Activated T-helper 17 cell treated with anti-CD3 and anti-CD28 coated beads, Interleukin-2, amount 50 U/mL, for 72 hours (primary cell): ENCODE results near the gene CDSN. TPM values are rescaled to one million over a fixed set of nuclear protein-coding genes. Genes with fewer than 3 reads are reported as not detected.

Experiments used
- ATAC-seq: fragments of 150-1000 bp; cut with Tn5 transposase; replicated peaks from 2 replicates; pipeline ENCODE4 v1.10.0; 2021; ENCODE audit warnings: mild to moderate bottlenecking, moderate library complexity
- H3K27ac Mint-ChIP-seq: one replicate; pipeline ENCODE4 v1.8.0; 2022; ENCODE audit warnings: mixed read lengths
- H3K27me3 Mint-ChIP-seq: one replicate; pipeline ENCODE4 v1.8.0; 2022; ENCODE audit warnings: mixed read lengths
- H3K36me3 Mint-ChIP-seq: one replicate; pipeline ENCODE4 v1.8.0; 2022; ENCODE audit warnings: low read depth, mild to moderate bottlenecking, mixed read lengths
- H3K4me1 Mint-ChIP-seq: one replicate; pipeline ENCODE4 v1.8.0; 2022; ENCODE audit warnings: mixed read lengths
- H3K4me3 Mint-ChIP-seq: one replicate; pipeline ENCODE4 v1.8.0; 2022; ENCODE audit warnings: mild to moderate bottlenecking, mixed read lengths
- H3K9me3 Mint-ChIP-seq: one replicate; pipeline ENCODE4 v1.8.0; 2022; ENCODE audit warnings: mixed read lengths
- total RNA-seq, 2 donors: library from RNA; stranded (reverse); gene quantifications; one replicate each; pipeline ENCODE4 v1.2.3, GENCODE V29; 2022

The CDSN gene
- total RNA-seq, 2 donors from 2014 or later: not detected

GRCh38 chr6:31091680-31092079 lies 28.6 kb downstream of the CDSN start:
- no peaks in the 10 kb centered on the region for H3K9me3 Mint-ChIP-seq

DNA sequence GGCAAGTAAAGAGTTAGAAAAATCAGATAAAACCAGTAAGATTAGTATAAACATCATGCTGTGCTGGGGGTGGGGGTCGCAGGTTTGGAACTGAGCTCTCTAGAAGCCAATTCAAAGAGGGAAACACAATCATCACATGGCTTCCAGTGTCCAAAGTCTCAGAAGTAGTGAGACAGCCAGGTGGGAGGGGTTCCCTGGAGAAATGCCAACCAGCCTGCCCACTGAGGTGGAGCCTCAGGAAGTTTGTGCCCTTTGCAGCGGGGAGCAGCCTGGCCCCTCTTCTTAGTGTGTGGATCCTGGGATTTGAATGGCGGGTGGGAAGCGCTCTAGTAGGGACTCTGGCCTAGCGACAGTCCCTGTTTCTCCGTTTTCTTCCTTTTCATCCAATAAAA lies 29.3 kb downstream of the CDSN start:
- Mint-ChIP-seq H3K36me3 (no peaks in the 10 kb centered on the region), H3K4me1 (peaks cover 27% of the 10 kb centered on the region), H3K27me3 (no peaks in the 10 kb centered on the region), H3K9me3 (no peaks in the 10 kb centered on the region), H3K27ac (no peak overlapping the region), H3K4me3 (no peak overlapping the region)
- no peak for ATAC-seq

More at GRCh38 chr6:31091680-31092079, 28.6 kb downstream of the CDSN start:
- Mint-ChIP-seq H3K27ac (no peak overlapping the region), H3K4me1 (peaks cover 30% of the 10 kb centered on the region), H3K36me3 (no peaks in the 10 kb centered on the region), H3K27me3 (no peaks in the 10 kb centered on the region), H3K4me3 (no peak overlapping the region)
- ATAC-seq: no peak

- Mint-ChIP-seq H3K9me3 (no peaks in the 10 kb centered on the region), H3K4me3 (no peak overlapping the region)
Observed at GRCh38 chr6:31090275-31090972, 29.8 kb downstream of the CDSN start.

DNA sequence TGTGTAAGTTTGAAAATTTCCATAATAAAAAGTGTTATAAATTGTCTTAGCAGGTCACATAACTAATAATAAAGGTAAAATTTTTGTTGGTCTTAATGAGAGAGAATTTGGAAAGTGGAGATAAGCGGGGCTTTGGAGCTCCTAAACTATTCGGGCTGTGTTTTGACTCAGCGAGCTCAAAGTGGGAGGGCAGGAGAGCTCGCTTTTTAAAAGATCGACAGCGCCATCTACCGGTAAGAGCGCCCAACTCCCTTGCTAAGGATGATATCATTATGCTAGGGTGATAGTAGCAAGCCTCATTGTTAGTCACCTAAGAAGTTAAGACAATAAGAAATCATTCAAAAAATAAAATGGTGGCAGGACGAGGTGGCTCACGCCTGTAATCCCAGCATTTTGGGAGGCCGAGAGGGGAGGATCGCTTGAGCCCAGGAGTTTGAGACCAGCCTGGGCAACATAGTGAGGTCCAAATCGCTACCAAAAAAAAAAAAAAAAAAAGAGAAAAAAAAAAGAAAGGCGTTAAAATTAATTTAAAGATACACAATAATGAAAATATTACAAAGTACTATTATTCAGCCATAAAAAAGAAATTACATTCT lies 32.7 kb downstream of the CDSN start:
- peak; percentile 99 for ATAC-seq
- peak overlapping the region; percentile 55 for H3K27ac Mint-ChIP-seq
- H3K4me3 Mint-ChIP-seq: no peak overlapping the region
- H3K36me3 Mint-ChIP-seq: no peaks in the 10 kb centered on the region
- H3K4me1 Mint-ChIP-seq: peaks cover 13% of the 10 kb centered on the region
- H3K9me3 Mint-ChIP-seq: no peaks in the 10 kb centered on the region
- no peaks in the 10 kb centered on the region for H3K27me3 Mint-ChIP-seq

More at GRCh38 chr6:31090275-31090972, 29.8 kb downstream of the CDSN start:
- ATAC-seq: no peak
- Mint-ChIP-seq H3K36me3 (no peaks in the 10 kb centered on the region), H3K27ac (no peak overlapping the region), H3K4me1 (peaks cover 26% of the 10 kb centered on the region), H3K27me3 (no peaks in the 10 kb centered on the region)

- H3K27me3 Mint-ChIP-seq: no peaks in the 10 kb centered on the region
- no peak overlapping the region for H3K4me3 Mint-ChIP-seq
- peaks cover 8% of the 10 kb centered on the region for H3K4me1 Mint-ChIP-seq
- no peaks in the 10 kb centered on the region for H3K36me3 Mint-ChIP-seq
- H3K9me3 Mint-ChIP-seq: no peaks in the 10 kb centered on the region
- no peak overlapping the region for H3K27ac Mint-ChIP-seq
- ATAC-seq: peak; percentile 16
Observed at GRCh38 chr6:31086788-31087440, 33.3 kb downstream of the CDSN start.

DNA sequence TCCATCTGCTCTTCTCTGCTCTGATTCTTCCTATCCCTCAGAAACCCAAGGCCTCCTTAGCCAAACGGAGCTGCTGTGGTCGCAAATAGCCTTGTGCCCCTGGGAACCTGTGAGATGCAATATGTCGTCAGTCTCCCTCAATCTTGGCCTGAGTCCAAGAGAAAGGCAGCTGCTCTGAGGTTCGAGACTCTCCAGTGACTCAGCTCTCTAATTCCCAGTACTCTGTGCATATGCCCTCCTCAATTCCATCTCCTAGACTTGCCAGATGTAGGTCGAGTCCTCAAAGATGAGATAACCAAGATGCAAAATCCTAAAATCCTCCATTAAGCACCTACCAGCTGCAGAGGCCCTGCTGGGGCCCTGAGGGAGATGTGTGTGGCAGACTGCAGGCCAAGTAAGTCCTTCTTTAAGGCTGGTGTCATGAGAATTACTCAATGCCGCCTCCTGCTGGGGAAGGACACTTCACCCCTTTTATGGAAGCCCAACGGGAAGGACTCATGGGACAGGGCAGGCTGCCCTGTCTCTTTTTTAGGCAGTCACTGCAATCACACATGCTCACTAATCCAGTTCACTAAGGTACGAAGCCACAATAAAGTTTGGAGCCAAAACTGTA lies 36.4 kb downstream of the CDSN start:
- peaks cover 8% of the 10 kb centered on the region for H3K4me1 Mint-ChIP-seq
- H3K4me3 Mint-ChIP-seq: no peak overlapping the region
- no peaks in the 10 kb centered on the region for H3K36me3 Mint-ChIP-seq
- H3K9me3 Mint-ChIP-seq: no peaks in the 10 kb centered on the region
- no peak overlapping the region for H3K27ac Mint-ChIP-seq
- ATAC-seq: peak; percentile 41
- H3K27me3 Mint-ChIP-seq: no peaks in the 10 kb centered on the region

- no peak overlapping the region for H3K27ac Mint-ChIP-seq
- H3K27me3 Mint-ChIP-seq: no peaks in the 10 kb centered on the region
- ATAC-seq: no peak
- peaks cover 2% of the 10 kb centered on the region for H3K4me1 Mint-ChIP-seq
- H3K9me3 Mint-ChIP-seq: no peaks in the 10 kb centered on the region
- no peak overlapping the region for H3K4me3 Mint-ChIP-seq
- H3K36me3 Mint-ChIP-seq: no peaks in the 10 kb centered on the region
Observed at GRCh38 chr6:31081872-31082271, 38.4 kb downstream of the CDSN start.

- no peaks in the 10 kb centered on the region for H3K36me3 Mint-ChIP-seq
- H3K4me3 Mint-ChIP-seq: peak overlapping the region; percentile 50
- H3K27me3 Mint-ChIP-seq: no peaks in the 10 kb centered on the region
- ATAC-seq: peak; percentile 81
- H3K4me1 Mint-ChIP-seq: no peaks in the 10 kb centered on the region
- H3K9me3 Mint-ChIP-seq: no peaks in the 10 kb centered on the region
- no peak overlapping the region for H3K27ac Mint-ChIP-seq
Observed at GRCh38 chr6:31079656-31080261, 40.5 kb downstream of the CDSN start.

GRCh38 chr6:31076611-31077010 lies 43.6 kb downstream of the CDSN start:
- ATAC-seq: no peak
- no peaks in the 10 kb centered on the region for H3K36me3 Mint-ChIP-seq
- no peaks in the 10 kb centered on the region for H3K27me3 Mint-ChIP-seq
- no peaks in the 10 kb centered on the region for H3K9me3 Mint-ChIP-seq
- no peak overlapping the region for H3K27ac Mint-ChIP-seq
- no peaks in the 10 kb centered on the region for H3K4me1 Mint-ChIP-seq
- H3K4me3 Mint-ChIP-seq: no peak overlapping the region

DNA sequence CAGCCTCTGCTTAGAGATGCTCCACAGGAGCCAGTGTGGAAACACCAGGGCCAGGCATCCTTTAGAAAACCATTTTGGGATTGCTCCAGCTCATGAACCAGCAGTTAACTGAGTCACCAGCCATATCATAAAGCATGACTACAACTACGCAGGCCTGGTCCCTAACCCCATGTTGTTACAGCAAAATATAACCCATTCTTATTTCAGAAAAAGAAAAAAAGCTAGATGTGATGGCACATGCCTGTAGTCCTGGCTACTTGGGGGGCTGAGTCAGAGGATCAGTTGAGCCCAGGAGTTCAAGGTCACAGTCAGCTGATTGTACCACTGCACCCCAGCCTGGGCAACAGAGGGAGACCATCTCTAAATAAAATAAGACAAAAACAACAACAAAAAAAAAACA lies 44.7 kb downstream of the CDSN start:
- no peak overlapping the region for H3K27ac Mint-ChIP-seq

DNA sequence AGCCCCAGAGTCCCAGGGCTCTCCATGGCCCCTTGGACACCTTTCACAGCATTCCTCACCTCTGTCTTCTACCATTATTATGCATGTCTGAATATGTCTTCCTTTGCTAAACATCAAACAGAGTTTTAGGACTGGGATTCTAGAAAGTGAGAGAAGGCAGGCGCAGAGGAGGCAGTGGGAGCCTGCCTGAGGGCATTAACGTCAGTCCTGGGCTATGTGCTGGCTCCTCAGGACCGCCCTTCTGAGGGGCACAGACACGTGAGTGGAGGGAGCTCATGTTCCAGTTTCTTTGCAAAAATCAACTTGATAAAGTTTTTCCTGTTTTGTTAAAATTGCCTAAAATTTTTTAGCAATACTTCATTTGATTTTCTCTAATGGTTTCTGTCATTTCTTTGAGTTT lies 45.8 kb downstream of the CDSN start:
- Mint-ChIP-seq H3K36me3 (no peaks in the 10 kb centered on the region), H3K27me3 (no peaks in the 10 kb centered on the region), H3K9me3 (no peaks in the 10 kb centered on the region), H3K27ac (no peak overlapping the region), H3K4me3 (no peak overlapping the region), H3K4me1 (no peaks in the 10 kb centered on the region)
- ATAC-seq: no peak

More for the DNA sequence above, 44.7 kb downstream of the CDSN start:
- no peaks in the 10 kb centered on the region for H3K9me3 Mint-ChIP-seq
- H3K36me3 Mint-ChIP-seq: no peaks in the 10 kb centered on the region
- H3K27me3 Mint-ChIP-seq: no peaks in the 10 kb centered on the region
- no peak for ATAC-seq
- H3K4me1 Mint-ChIP-seq: no peaks in the 10 kb centered on the region
- no peak overlapping the region for H3K4me3 Mint-ChIP-seq

GRCh38 chr6:31070711-31071197 lies 49.5 kb downstream of the CDSN start:
- ATAC-seq: no peak
- no peak overlapping the region for H3K27ac Mint-ChIP-seq
- H3K4me1 Mint-ChIP-seq: no peaks in the 10 kb centered on the region
- H3K4me3 Mint-ChIP-seq: no peak overlapping the region
- no peaks in the 10 kb centered on the region for H3K9me3 Mint-ChIP-seq
- H3K36me3 Mint-ChIP-seq: no peaks in the 10 kb centered on the region
- no peaks in the 10 kb centered on the region for H3K27me3 Mint-ChIP-seq

GRCh38 chr6:31068669-31069340 lies 51.4 kb downstream of the CDSN start:
- peak; percentile 99 for ATAC-seq
- Mint-ChIP-seq H3K27me3 (no peaks in the 10 kb centered on the region), H3K4me3 (no peak overlapping the region), H3K4me1 (no peaks in the 10 kb centered on the region), H3K36me3 (no peaks in the 10 kb centered on the region), H3K9me3 (no peaks in the 10 kb centered on the region), H3K27ac (no peak overlapping the region)
